Tibial nerve (tissue), 4 donors: ENCODE measurements around the gene DZIP1L.

Experiments
- CTCF ChIP-seq, 5 experiments: fragments of 200-600 bp in 3 of 5; fragments of 450-650 bp in 2 of 5; sonication (generic) in 3 of 5; IDR thresholded peaks; one replicate each; pipeline ENCODE4 v1.5.1; 2016 to 2019; ENCODE audit warnings: antibody characterized with exemption in 5 of 5, mild to moderate bottlenecking in 3 of 5, moderate library complexity in 2 of 5
- EP300 ChIP-seq, 2 donors: sonication (generic); formaldehyde crosslinking; IDR thresholded peaks; one replicate each; pipeline ENCODE4 v1.6.1; 2017; ENCODE audit warnings: antibody characterized with exemption in 2 of 2, mild to moderate bottlenecking in 1 of 2
- POLR2A ChIP-seq, 2 donors: fragments of 450-650 bp; IDR thresholded peaks; one replicate each; pipeline ENCODE4 v1.6.1; 2017; ENCODE audit warnings: antibody characterized with exemption in 2 of 2, mild to moderate bottlenecking in 2 of 2, moderate library complexity in 2 of 2

DNA sequence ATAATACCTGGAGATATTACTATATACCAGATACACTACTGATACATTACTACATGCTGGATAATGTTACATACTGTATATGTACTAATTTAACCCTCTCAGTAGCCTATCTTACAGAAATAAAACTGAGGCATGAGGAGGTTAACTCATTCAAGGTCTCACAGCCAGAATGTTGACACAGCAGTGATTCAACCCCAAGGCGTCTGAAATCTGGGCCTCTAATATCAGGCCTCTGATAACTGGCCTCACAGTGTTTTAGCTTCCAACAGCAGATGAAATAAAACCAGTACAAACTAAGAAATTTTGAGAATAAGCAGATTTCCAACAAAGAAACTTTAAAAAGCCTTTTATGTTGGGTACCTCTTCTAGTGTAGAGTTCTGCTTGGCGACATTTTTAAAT is 23.4 kb downstream of the DZIP1L start:
- TF ChIP-seq CTCF (IDR thresholded peaks at IDR 0.05) (no peak), POLR2A (IDR thresholded peaks at IDR 0.05) (no peak), EP300 (IDR thresholded peaks at IDR 0.05) (no peak)
